A375 (cell line): Measurements from ENCODE around the gene SMIM32. TPM values are rescaled to one million over a fixed set of nuclear protein-coding genes. Genes with fewer than 3 reads are reported as not detected.

Source experiments
- total RNA-seq: library from RNA; depleted of rRNA; stranded (reverse); fragments of >200 nt; shearing (Covaris generic); gene quantifications from 2 replicates; pipeline ENCODE4 v1.2.3, GENCODE V29; 2014; rRNA removed

The SMIM32 gene
- not detected in 2 replicates for total RNA-seq

DNA sequence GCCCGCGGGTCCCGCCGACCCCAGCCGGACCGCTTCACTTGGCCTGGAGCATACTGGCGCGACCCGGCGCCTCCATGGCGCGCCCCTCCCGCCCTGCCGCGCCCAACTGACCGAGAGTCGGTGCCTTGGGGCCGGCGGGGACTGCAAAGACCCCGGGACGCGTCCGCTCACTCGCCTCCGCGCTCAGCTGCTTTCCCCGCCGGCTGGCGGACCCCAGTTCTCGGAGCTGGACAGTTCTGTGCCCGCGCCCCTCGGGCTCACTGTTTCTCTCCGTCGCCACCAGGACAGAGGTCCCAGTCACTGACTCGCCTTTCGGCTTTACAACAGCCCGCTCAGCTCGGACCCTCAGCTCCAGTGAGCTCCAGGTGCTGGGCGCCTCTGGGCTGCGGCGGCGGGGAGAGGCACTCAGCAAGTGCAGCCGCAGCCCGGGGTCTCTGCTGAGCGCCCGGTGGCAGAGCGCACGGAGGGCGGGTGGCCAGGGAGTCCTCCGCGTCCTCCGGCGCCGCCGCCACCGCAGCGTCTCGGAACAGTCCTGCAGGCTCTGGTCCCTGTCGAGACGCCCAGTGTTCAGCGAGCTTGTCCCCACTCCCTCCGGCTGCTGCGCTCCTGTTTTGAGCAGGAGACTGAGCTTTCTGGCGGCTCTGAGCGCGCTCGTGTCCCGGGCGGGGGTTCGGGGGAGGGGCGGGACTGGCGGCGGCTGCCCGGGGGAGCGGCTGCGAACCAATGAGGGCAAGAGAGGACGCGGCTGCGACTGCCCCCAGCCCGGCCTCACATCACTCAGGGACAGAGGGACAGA, at the start of gene SMIM32:
TSS of gene SMIM32 (minus strand) at position 637 of the 796 bp plus-strand sequence. CDS start 638 bp downstream, outside the sequence.

Other genes starting within 250 kb of the SMIM32 start
- gene LECT2, start 238.2 kb downstream of the SMIM32 start, total RNA-seq, result not detected in 2 replicates
- gene TGFBI, start 164.2 kb downstream of the SMIM32 start, total RNA-seq, result 137 and 173 TPM in 2 replicates
- gene SMAD5, start 60.3 kb downstream of the SMIM32 start, total RNA-seq, result 42.7 and 65.3 TPM in 2 replicates
- gene TRPC7, start 172.4 kb upstream of the SMIM32 start, total RNA-seq, result not detected in 2 replicates